Measurements from ENCODE around the gene ORC1.
"Not testable (repeated sequence)": the region's sequence is repeated elsewhere in the genome, so short reads cannot be mapped to it uniquely, and the experiment has no call there.

- TF ChIP-seq EZH2 (IDR thresholded peaks at IDR 0.05; ENCODE audit: insufficient read depth, poor library complexity, severe bottlenecking); EZH2phosphoT487 (IDR thresholded peaks at IDR 0.05; ENCODE audit: insufficient read depth, low read depth): not testable (repeated sequence)
Observed at GRCh38 chr1:52369851-52370250, 34.4 kb downstream of the ORC1 start.
